ENCODE measurements around the gene KNDC1. TPM values are rescaled to one million over a fixed set of nuclear protein-coding genes. Genes with fewer than 3 reads are reported as not detected.

Gene KNDC1
- total RNA-seq, 2 experiments from 2014 or later, result 0.17 to 0.25 TPM

GRCh38 chr10:133158756-133159610, 1.0 kb upstream of the KNDC1 start:
- ChIA-PET CTCF (interaction anchor here (0.9 kb wide), 1 partner anchor 16 kb away, joined by 3 read pairs; no protein-coding TSS in a partner anchor), POLR2A (no interaction called here)

DNA sequence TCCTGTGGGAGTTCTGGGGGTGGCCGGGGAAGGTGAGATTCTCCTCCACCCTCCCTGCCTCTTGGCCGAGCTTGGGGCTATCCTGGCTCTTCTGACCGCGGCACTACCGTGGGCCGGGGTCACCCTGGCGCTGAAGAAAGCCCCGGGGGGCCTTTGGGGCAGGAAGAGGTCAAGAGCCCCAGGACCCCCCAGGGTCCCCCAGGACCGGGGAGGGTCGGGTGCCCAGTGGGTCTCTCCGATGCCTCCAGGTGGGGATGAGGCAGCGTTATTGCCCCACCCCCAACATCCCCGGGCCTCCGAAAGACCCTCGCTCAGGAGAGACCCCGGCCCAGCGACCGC, 439 bp upstream of the KNDC1 start:
- POLR2A ChIA-PET, result no interaction called here
- CTCF ChIA-PET, result no interaction called here

DNA sequence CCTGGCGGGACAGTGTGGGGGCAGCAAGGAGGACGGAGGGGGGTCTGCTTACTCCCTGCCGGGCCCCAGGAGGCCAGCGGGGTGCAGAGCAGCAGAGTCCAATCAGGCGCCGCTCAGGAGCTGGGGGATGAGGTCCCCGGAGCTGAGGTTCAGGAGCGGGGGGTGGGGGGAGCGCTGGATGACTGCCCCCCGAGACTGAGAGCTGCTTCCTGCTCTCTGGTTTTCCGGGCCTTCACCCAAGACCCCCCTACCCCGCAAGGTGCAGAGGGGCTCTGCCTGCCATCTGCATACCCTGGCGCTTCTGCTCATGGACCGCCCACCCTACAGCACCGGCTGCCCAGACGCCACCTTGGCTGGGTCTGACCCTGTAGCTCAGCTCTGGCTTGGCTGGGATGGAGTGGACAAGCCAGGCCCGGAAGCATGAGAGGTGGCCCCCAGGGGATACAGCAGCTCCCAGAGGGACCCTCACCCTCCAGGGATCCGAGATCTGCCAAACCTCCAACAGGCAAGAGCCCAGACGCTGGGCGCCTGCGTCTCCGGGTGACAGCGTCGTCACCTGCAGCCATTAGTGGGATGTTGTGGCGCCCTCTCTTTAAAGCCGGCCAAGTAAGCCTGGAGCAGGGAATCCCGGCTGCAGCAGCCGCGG, 930 bp downstream of the KNDC1 start:
- CTCF ChIA-PET, result no interaction called here
- POLR2A ChIA-PET, result no interaction called here

DNA sequence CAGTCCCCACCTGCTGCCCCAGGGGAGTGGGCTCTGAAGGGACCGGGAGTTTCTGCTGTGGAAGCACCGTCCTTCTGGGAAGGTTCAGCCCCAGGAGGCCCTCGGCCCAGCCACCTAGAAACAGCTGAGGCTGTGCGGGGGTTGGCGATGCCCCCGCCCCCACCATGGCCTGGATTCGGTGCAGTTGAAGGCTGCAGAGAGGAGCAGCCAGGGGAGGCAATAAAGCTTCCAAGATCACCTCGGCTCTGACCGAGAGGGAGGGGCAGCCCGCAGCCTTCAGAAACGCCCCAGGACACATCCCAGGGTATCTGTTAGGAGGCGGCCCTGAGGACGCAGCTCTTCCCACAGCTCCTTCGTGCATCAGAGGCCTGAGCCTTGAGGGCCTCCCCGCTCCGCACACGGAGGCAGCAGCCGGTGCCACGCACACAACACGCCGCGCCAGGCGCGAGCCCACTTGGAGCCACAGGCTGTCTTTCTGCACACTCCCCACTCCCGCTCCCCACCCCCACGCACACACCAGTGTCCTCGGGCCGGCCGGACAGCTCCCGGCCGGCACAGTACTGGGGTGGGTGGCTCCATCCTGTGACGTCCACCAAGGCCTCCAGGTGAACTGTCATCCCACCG, 1.6 kb downstream of the KNDC1 start:
- CTCF ChIA-PET, result no interaction called here

DNA sequence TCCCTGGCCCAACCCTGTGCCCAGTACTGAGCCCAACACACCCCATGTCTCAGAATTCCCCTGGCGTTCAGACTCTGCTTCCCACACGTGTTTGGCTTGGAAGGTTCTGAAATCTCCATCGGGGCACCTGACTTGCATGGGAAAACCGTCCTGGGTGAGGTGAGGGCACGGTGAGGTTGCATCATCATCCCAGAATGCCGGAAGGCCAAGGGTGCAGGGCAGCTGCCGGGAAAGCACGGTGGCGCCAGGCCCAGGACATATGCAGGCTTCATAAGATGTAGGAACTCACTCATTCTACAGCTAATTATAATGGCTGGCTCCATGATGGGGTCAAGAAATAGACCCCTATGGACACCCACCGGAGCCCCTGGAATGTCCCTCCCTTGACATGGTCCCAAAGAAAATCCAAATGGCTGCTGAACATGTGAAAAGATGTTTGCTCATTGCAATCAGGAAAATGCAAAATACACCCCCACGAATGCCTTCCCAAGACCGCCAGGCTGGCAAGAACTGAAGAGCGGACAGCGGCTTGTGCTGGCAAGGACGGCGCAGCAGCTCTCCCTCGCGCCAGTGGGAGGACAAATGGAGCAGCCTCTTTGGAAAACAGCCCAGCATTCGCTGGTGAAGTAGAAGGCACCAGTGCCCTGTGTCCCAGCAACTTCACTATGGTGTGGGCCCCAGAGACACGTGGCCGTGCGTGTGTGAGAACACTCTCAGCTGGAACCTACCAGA, 2.3 kb downstream of the KNDC1 start:
- ChIA-PET CTCF (interaction anchor here (0.6 kb wide), 1 partner anchor 276 kb away, joined by 3 read pairs; no protein-coding TSS in a partner anchor), POLR2A (no interaction called here)

More for the DNA sequence above, 1.6 kb downstream of the KNDC1 start:
- POLR2A ChIA-PET, result no interaction called here

GRCh38 chr10:133162910-133163856, 3.2 kb downstream of the KNDC1 start:
- ChIA-PET CTCF (no interaction called here), POLR2A (no interaction called here)

DNA sequence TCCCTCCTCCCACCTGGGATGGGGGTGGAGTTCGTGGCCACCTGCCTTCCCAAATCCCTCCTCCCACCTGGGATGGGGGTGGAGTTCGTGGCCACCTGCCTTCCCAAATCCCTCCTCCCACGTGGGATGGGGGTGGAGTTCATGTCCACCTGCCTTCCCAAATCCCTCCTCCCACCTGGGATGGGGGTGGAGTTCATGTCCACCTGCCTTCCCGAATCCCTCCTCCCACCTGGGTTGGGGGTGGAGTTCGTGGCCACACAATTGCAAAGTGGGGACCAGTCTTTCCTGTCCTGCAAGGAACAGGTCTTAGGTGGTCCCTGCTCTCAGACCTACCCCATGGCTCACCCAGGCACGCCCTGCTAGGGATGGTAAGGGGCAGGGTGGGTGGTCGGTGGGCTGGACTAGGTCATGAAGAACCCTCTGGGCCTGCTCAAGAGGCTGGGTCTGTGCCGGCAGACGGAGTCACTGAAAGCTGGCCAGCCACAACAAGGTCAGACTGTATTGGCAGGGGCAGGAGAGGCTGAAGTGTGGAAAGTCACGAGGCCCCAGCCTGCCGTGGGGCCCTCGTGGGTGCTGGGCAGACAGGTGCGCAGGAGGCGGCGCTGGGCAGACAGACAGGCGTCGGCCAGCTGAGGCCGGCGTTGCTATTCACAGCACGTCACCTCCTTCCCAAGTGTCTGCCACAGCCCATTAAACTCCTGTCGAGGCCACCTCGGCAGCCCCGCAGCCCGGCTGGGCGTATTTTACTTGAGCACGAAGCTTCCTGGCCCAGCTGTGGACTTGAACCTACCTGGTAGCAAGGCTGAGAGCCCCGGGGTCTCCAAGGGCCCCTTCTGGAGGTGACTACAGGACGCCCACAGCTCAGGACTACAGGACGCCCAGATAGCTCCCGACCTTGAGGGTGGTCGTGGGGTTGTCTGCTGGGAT, 4.1 kb downstream of the KNDC1 start:
- CTCF ChIA-PET, result no interaction called here
- POLR2A ChIA-PET, result no interaction called here

- ChIA-PET CTCF (no interaction called here), POLR2A (no interaction called here)
Measured at GRCh38 chr10:133164816-133165555, 5.0 kb downstream of the KNDC1 start.

- CTCF ChIA-PET, result no interaction called here
- POLR2A ChIA-PET, result no interaction called here
Measured at GRCh38 chr10:133165556-133166503, 5.8 kb downstream of the KNDC1 start.

GRCh38 chr10:133166504-133166827, 6.4 kb downstream of the KNDC1 start:
- POLR2A ChIA-PET, result no interaction called here

DNA sequence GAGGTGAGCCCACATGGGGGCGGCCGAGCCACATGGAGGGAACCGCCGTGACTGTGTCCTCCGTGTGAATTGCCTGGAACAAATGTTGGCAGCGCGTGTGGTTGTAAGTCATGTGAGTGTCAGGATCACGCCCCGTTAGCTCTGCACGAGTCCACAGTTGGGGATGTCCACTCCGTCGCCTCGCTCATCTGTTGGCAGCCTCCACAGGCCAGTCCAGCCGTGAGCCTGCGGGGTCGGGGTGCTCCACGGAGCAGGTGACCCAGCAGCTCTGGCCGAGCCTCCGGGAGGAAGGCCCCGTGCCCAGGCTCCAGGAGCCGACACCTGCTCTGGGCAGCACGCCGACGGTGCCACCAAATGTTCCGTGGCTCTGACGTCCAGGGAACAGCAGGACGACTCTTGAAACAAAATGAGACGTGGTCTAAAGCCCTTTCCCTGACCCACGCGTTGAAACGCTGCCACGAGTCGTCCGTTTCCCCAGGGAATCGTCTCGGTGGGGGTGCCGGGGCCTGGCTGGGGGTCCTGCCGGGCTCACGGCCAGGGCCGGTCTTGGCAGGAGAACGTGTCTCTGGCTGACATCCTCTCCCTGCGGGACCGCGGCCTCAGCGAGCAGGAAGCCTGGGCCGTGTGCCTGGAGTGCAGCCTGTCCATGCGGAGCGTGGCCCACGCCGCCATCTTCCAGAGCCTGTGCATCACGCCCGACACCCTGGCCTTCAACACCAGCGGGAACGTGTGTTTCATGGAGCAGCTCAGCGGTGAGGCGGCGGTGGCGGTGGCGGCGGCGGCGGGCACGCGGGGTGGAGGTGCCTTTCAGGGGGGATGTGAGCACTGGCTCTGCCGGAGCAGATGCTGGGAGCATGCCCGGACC, 7.0 kb downstream of the KNDC1 start:
- CTCF ChIA-PET, result no interaction called here
- POLR2A ChIA-PET, result no interaction called here

More at GRCh38 chr10:133166504-133166827, 6.4 kb downstream of the KNDC1 start:
- CTCF ChIA-PET, result no interaction called here

DNA sequence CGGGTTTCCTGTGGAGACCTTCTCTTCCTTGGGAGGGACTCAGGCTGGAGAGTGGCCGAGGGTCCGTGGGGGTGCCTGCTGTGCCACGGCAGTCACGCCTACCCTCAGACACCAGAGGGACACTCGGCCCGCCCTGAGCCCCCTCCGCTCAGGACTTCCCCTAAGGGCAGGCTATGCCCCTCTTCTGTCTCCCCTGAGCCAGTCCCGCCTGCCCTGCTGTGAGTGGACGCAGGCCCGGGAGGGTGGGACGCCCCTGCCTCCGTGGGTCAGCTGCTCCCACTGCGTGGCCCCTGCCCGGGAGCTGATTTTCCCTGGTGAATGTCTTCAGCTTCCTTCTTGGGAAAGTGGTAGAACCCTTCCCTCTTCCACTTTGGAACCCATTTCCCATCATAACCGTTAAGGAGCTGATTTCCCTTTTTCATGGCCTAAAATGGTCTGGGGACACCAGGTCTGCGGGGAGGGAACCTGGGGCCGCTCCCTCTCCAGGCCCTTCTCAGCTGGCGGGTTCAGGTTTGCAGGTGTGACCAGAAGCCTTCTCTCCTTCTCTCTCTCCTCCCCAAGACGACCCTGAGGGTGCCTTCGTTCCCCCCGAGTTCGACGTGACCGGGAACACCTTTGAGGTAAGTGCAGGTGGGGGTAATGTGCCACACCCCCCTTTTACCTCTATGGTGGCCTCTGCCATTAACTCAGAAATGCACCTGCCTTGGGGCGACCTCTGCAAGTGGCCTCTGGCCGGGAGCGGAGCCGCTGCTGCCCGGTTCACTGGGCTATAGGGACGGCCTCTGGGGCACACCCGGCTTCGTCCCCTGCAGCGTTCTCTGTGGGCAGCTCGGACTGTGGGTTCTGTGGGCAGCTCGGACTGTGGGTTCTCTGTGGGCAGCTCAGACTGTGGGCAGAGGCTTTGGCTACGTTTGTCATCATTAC, 7.9 kb downstream of the KNDC1 start:
- CTCF ChIA-PET, result no interaction called here

DNA sequence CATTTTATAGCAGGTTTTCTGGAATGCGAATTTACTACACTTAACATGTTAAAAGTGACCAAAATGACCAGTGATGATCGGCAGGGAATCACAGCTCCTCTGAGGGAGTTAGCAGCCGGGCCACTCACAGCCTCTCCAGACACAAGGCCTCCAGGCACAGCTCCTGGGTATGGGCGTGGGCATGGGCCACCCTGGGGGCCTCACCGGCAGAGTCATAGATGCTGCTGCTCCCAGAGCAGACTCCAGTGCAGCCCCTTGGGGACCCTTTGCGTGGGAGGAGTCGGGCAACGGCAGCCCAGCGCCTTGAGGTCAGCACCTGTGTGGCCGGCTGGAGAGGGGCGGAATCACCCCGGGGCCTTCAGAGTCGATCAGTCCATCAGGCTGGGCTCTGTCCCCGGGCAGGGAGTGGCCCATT, 8.6 kb downstream of the KNDC1 start:
- CTCF ChIA-PET, result no interaction called here
- POLR2A ChIA-PET, result no interaction called here

More for the DNA sequence above, 7.9 kb downstream of the KNDC1 start:
- POLR2A ChIA-PET, result no interaction called here

GRCh38 chr10:133169173-133169947, 9.3 kb downstream of the KNDC1 start:
- ChIA-PET POLR2A (no interaction called here), CTCF (no interaction called here)

All from activated CD8-positive, alpha-beta memory T cell treated with anti-CD3 and anti-CD28 coated beads for 36 hours (primary cell).